ENCODE data around the gene RBM17. TPM values are rescaled to one million over a fixed set of nuclear protein-coding genes. Genes with fewer than 3 reads are reported as not detected.

Gene RBM17
- total and polyA plus RNA-seq, 10 of the 15 experiments (the other 5 are each of a cell fraction or from before 2014, with no cell fraction given) = 28.4 to 181 (median 83.9) TPM

DNA sequence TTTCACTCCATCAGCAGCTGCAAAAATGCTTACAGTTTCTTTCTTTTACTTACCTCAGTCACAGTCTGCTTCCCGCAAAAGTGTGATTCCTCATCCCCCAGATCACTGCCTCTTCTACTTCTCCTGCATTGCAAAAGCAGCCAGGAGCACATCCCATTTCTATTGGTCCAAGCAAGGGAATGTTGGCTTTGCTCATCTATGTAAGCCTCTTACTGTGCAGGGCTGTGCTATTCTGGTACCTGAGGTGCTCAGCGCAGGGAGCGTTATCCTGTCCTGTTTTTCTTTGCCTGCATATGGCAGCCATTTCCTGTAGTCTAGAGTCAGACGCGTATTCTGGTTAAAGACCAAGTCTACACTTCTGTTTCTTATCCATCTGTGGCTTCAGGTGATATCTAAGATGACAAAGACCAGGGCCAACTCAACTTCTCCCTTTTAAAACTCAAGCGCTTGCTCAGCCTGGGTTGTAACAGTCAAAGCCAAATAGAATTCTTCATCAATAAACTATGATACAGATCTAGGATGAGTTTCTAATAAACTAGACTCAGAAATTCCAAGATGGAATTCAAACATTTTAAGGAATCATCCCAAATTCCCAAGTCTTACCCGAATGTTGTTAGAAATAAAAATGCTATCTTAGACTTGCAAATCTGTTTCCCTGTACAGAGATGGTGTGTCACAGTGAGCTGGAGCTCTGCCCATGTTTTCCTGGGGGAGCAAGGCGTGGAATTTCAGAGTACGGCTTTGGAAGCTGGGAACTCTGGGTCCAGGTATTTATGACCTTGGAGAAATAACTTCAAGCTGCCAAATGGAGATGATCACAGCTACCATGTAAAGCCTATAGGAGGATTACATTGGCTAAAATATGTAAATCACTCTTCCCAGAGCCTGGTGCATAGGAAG, 6.1 kb upstream of the RBM17 start:
- no peaks in the 10 kb centered on the region for H3K79me2 ChIP-seq (ENCODE audit: control insufficient read depth, insufficient read depth, low read length)
- no peak for TF ChIP-seq NFIC (IDR thresholded peaks at IDR 0.05; ENCODE audit: low read depth, low read length)
- TF ChIP-seq TCF3 (IDR thresholded peaks at IDR 0.05; ENCODE audit: borderline replicate concordance, insufficient read depth, low read depth, low read length) = no peak
- CTCF ChIA-PET = interaction anchor here (1.2 to 6.1 kb wide), 7 partner anchors 9 to 319 kb away, joined by 5 to 95 read pairs (median 17); no protein-coding TSS in a partner anchor
- no peak overlapping the region for H3K4me2 ChIP-seq (ENCODE audit: control insufficient read depth, insufficient read depth)
- DNase-seq (ENCODE audit: low read depth, low spot score) (no peak), ATAC-seq (no peak), FAIRE-seq (no peak)
- intact Hi-C loops (cut with micrococcal nuclease; ENCODE audit: unreplicated experiment) (no loop called here), in situ Hi-C loops (cut with MboI) (loop anchor here (5.0 kb wide), 1 partner anchor 70 kb away; no protein-coding TSS in a partner anchor)
- SMC1A ChIA-PET (ENCODE audit: uncharacterized antibody, unreplicated experiment) = interaction anchor here (1.4 to 3.0 kb wide), 4 partner anchors 32 to 69 kb away, joined by 3 to 13 read pairs (median 10); no protein-coding TSS in a partner anchor
- no peaks in the 10 kb centered on the region for H4K20me1 ChIP-seq (ENCODE audit: control insufficient read depth, insufficient read depth)
- POLR2A ChIA-PET = no interaction called here
- BruUV-seq (replicated peaks) = no TSS peak
- no peaks in the 10 kb centered on the region; the same call in 2 of the 3 replicates for H3K9me3 ChIP-seq (replicated peaks; ENCODE audit: control insufficient read depth, insufficient read depth, low read length)
- no peak overlapping the region for H3K4me3 ChIP-seq
- RAD21 ChIA-PET (ENCODE audit: unreplicated experiment) = interaction anchor here (0.6 to 3.5 kb wide), 4 partner anchors 36 to 302 kb away, joined by 3 to 16 read pairs (median 4); no protein-coding TSS in a partner anchor
- H2AFZ ChIP-seq (ENCODE audit: control insufficient read depth, low read depth, low read length) = no peak overlapping the region
- H3K27ac ChIP-seq (ENCODE audit: control insufficient read depth, insufficient read depth) = no peak overlapping the region
- H3K27me3 ChIP-seq (replicated peaks in 1 of 2; ENCODE audit: control insufficient read depth in 2 of 2, insufficient read depth in 2 of 2, low read length in 1 of 2) = peaks cover 0 to 6% of the 10 kb centered on the region in 2 experiments; a peak in 2 of 4 replicates
- no peak overlapping the region for H3K9ac ChIP-seq (ENCODE audit: control insufficient read depth, insufficient read depth, low read length)
- no peaks in the 10 kb centered on the region for H3K36me3 ChIP-seq (ENCODE audit: control insufficient read depth in 2 of 2, insufficient read depth in 2 of 2, low read length in 1 of 2)
- 55% methylated on average over 9 of the region's 9 CpGs for WGBS (ENCODE audit: insufficient coverage, insufficient replicate concordance, low lambda C conversion rate, missing lambda C conversion rate)
- no peaks in the 10 kb centered on the region for H3K4me1 ChIP-seq (ENCODE audit: control insufficient read depth, insufficient read depth, low read length)
